ENCODE measurements around the gene PIK3R2. TPM values are rescaled to one million over a fixed set of nuclear protein-coding genes. Genes with fewer than 3 reads are reported as not detected.

Gene PIK3R2
- total and polyA plus RNA-seq, 2 of the 8 experiments (the other 6 are each of a cell fraction or from before 2014, with no cell fraction given) = 21.7 to 57.1 TPM

- Histone ChIP-seq H3K36me3 (ENCODE audit: control insufficient read depth in 2 of 4, insufficient read depth in 4 of 4, low read length in 3 of 4) (peaks cover 11 to 26% (median 12%) of the 10 kb centered on the region in 4 experiments; a peak in 7 of 8 replicates), H3K14ac (ENCODE audit: insufficient read length) (no peak overlapping the region), H3K4ac (replicated peaks; ENCODE audit: insufficient read length, low read depth, low read length) (no peak overlapping the region), H3K4me1 (replicated peaks in 1 of 4; ENCODE audit: control insufficient read depth in 3 of 4, insufficient read depth in 4 of 4, low read length in 3 of 4) (peaks cover 0 to 18% (median 14%) of the 10 kb centered on the region in 4 experiments; a peak in 6 of 7 replicates), H2BK20ac (ENCODE audit: low read length) (no peak overlapping the region), H4K5ac (ENCODE audit: insufficient read length, low read depth, low read length) (no peak overlapping the region), H3K79me2 (ENCODE audit: control insufficient read depth in 1 of 2, insufficient read depth in 2 of 2, low read length in 2 of 2) (peaks cover 0 to 8% of the 10 kb centered on the region in 2 experiments; a peak in 1 of 4 replicates), H4K20me1 (replicated peaks in 1 of 2; ENCODE audit: control insufficient read depth in 1 of 2, insufficient read depth in 2 of 2, low read length in 2 of 2) (peaks cover 5 to 31% of the 10 kb centered on the region in 2 experiments), H3K23me2 (ENCODE audit: low read depth, low read length) (peaks cover 12% of the 10 kb centered on the region), H3K79me1 (ENCODE audit: low read depth, low read length) (peaks cover 10% of the 10 kb centered on the region), H3K9ac (replicated peaks in 1 of 4; ENCODE audit: extremely low read depth in 1 of 4, low read depth in 3 of 4, low read length in 3 of 4) (no peak overlapping the region), H3K4me3 (ENCODE audit: extremely low read depth in 1 of 4, insufficient read depth in 2 of 4, low read depth in 3 of 4, low read length in 4 of 4) (no peak overlapping the region), H2BK15ac (ENCODE audit: low read length) (no peak overlapping the region), H2BK12ac (ENCODE audit: low read depth, low read length) (no peak overlapping the region), H4K91ac (replicated peaks; ENCODE audit: insufficient read length, low read length) (no peak overlapping the region), H3K4me2 (ENCODE audit: insufficient read depth in 1 of 2, low read depth in 2 of 2, low read length in 2 of 2) (no peak overlapping the region), H3K18ac (ENCODE audit: extremely low read depth, low read length) (no peak overlapping the region), H2AFZ (ENCODE audit: low read length) (no peak overlapping the region), H3K27ac (ENCODE audit: low read depth, low read length) (no peak overlapping the region), H3K56ac (replicated peaks; ENCODE audit: insufficient read length, low read depth, low read length) (no peak overlapping the region), H2BK120ac (replicated peaks; ENCODE audit: low read depth, low read length) (no peak overlapping the region), H4K8ac (ENCODE audit: extremely low read depth, insufficient read depth, low read length) (no peak overlapping the region), H3K27me3 (replicated peaks in 1 of 4; ENCODE audit: control insufficient read depth in 3 of 4, extremely low read depth in 1 of 4, insufficient read depth in 3 of 4, low read length in 3 of 4) (no peaks in the 10 kb centered on the region; a peak in 1 of 7 replicates), H2BK5ac (ENCODE audit: low read depth, low read length) (no peak overlapping the region), H2AK5ac (ENCODE audit: low read depth, low read length) (no peak overlapping the region), H3K9me3 (ENCODE audit: insufficient read depth in 2 of 2, low read depth in 1 of 2, low read length in 1 of 2) (no peaks in the 10 kb centered on the region), H3K23ac (ENCODE audit: insufficient read length) (no peak overlapping the region)
- ChIA-PET CTCF (ENCODE audit: partially characterized antibody) (interaction anchor here (0.9 to 2.1 kb wide), 4 partner anchors 23 to 123 kb away, joined by 3 to 9 read pairs (median 7); a partner anchor contains a TSS), POLR2A (ENCODE audit: partially characterized antibody) (interaction anchor here (0.6 to 0.7 kb wide), 2 partner anchors 14 to 55 kb away, joined by 3 read pairs; no protein-coding TSS in a partner anchor)
- DNase-seq (ENCODE audit: low read depth in 1 of 2, low spot score in 2 of 2) (no peak), FAIRE-seq (no peak)
- 93% methylated on average over 6 of the region's 6 CpGs; no CpG with 5 or more reads in 1 of the 2 experiments for WGBS, 2 experiments (ENCODE audit: extremely low coverage in 1 of 2, insufficient coverage in 1 of 2, insufficient read length in 1 of 2, insufficient replicate concordance in 2 of 2, low coverage in 1 of 2, low lambda C conversion rate in 2 of 2, missing lambda C conversion rate in 1 of 2)
- TF ChIP-seq BCL11A (IDR thresholded peaks at IDR 0.05; ENCODE audit: low read depth in 2 of 2, low read length in 2 of 2) = no peak
- no peak for TF ChIP-seq CEBPB (IDR thresholded peaks at IDR 0.05; ENCODE audit: low read depth, low read length)
- TF ChIP-seq MAX (IDR thresholded peaks at IDR 0.05) = no peak
- TF ChIP-seq TBP (IDR thresholded peaks at IDR 0.05; ENCODE audit: low read depth, low read length) = no peak
- no peak for TF ChIP-seq ATF3 (IDR thresholded peaks at IDR 0.05; ENCODE audit: insufficient read depth, low read depth, low read length)
- no peak for TF ChIP-seq SIN3A (conservative IDR thresholded peaks at IDR 0.05 in 1 of 2, IDR thresholded peaks at IDR 0.05 in 1 of 2; ENCODE audit: low read depth in 1 of 2, low read length in 2 of 2)
- TF ChIP-seq TAF1 (IDR thresholded peaks at IDR 0.05; ENCODE audit: low read depth, low read length) = no peak
- TF ChIP-seq USF2 (IDR thresholded peaks at IDR 0.05; ENCODE audit: low read length) = no peak
- TF ChIP-seq YY1 (IDR thresholded peaks at IDR 0.05; ENCODE audit: low read depth, low read length) = no peak
- no peak for TF ChIP-seq HDAC6 (IDR thresholded peaks at IDR 0.05; ENCODE audit: low read depth, low read length)
- no peak for TF ChIP-seq BACH1 (IDR thresholded peaks at IDR 0.05; ENCODE audit: low read length)
- TF ChIP-seq PHF8 (conservative IDR thresholded peaks at IDR 0.05; ENCODE audit: low read depth, low read length) = no peak
Measured at GRCh38 chr19:18198374-18198773, 45.4 kb downstream of the PIK3R2 start.
